Stimulated activated CD4-positive, alpha-beta T cell treated with anti-CD3 and anti-CD28 coated beads, Interleukin-1b, Interleukin-23, amount 100 ng/mL, for 1 hour (primary cell): ENCODE data around the gene NDUFS7.

Experiments
- DNase-seq, 2 donors: peaks; one replicate each; pipeline ENCODE4 v3.0.0-alpha.2; 2020; ENCODE audit warnings: low read depth in 2 of 2

NDUFS7 gene

DNA sequence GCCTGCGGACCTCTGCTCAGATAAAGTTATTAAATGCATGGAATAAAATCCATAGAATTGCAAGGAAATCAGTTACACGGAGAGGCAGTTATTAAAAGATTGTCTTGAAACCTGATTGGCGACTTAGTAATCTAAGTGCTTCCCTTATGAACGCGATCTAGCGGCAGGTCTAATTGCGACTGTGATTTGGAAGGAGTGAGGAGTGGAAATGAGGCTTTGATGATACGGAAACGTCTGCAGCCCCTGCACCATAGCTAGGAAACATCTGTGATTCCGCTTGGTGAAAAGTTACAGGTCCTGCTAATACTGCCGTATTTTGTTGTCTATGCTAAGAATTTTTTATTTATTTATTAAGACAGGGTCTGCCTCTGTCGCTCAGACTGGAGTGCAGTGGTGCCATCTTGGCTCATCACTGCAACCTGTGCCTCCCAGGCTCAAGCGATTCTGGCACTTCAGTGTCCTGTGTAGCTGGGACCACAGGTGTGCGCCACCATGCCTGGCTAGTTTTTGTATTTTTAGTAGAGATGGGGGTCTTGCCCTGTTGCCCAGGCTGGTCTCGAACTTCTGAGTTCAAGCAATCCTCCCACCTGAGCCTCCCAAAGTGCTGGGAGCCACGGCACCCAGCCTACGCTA, 887 bp downstream of the NDUFS7 start:
- DNase-seq: no peak

- no peak for DNase-seq
Observed at GRCh38 chr19:1385816-1386215, 2.1 kb downstream of the NDUFS7 start.

DNA sequence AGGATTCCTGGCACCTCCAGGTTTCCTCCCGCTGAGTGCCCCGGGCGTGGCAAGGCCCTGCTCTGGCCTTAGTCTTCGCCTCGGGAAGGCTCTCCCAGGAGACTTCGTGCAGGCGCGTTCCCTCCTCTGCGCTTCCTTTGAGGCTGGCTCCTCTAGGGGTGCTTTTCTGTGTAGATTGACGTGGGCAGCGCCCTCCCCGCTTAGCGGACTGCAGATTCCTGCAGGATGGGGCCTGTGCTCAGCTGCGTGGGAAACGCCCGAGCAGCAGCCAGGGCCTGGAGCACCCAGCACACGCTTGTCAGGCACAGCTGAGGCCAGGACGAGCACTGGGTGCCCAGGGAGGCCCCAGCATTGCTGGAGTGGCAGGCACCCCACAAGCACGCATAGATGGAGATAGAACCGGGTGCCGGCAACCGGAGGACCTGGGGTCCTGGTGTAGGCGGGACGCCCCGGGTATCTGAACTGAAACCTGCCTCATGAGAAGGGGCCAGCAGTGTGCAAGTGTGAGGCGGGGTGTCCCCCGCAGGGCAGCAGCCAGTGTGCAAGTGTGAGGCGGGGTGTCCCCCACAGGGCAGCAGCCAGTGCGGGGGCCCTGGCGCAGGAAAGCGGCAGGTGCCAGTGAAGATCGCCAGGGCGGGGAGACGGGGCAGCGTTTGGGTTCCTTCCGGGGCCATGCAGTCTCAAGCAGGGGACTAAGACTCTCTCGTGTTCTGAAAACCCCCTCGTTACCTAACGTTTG, 3.4 kb downstream of the NDUFS7 start:
- DNase-seq: no peak

- DNase-seq: no peak
Observed at GRCh38 chr19:1387684-1388636, 4.3 kb downstream of the NDUFS7 start.

DNA sequence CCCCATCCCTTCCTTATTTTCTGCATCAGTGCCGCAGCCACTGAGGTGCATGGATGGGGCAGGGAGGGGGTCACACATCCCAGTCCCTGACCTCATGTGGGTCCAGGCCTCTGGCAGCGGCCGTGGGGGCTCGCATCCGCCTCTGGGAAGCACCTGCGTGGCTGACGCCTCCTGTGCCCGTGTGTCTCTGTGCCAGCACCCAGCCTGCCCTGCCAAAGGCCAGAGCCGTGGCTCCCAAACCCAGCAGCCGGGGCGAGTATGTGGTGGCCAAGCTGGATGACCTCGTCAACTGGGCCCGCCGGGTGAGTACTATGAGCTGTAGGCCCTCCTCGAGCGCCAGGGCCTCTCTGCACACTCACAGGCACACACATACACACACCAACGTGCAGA, 4.9 kb downstream of the NDUFS7 start:
- no peak for DNase-seq

- no peak for DNase-seq
Observed at GRCh38 chr19:1389033-1389940, 5.6 kb downstream of the NDUFS7 start.

- no peak for DNase-seq
Observed at GRCh38 chr19:1390890-1391423, 7.2 kb downstream of the NDUFS7 start.

DNA sequence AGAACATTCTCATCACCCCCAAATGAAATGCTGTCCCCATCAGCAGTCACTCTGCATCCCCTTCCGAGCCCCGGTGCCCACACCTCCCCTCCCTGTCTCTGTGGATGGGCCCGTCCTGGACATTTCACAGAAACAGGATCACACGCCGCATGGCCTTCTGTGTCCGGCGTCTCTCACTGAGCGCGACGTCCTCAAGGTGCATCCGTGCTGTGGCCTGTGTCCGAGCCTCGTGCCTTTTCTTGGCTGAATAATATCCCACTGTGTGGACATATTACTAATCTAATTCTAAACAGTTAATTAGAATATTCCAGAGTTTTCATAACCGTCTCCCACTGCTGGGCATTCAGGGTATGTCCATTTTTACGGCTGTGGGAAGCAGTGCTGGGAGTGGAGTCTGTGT, 8.7 kb downstream of the NDUFS7 start:
- DNase-seq: no peak

GRCh38 chr19:1392939-1393530, 9.3 kb downstream of the NDUFS7 start:
- no peak for DNase-seq

GRCh38 chr19:1393841-1394240, 10.1 kb downstream of the NDUFS7 start:
- DNase-seq: no peak

DNA sequence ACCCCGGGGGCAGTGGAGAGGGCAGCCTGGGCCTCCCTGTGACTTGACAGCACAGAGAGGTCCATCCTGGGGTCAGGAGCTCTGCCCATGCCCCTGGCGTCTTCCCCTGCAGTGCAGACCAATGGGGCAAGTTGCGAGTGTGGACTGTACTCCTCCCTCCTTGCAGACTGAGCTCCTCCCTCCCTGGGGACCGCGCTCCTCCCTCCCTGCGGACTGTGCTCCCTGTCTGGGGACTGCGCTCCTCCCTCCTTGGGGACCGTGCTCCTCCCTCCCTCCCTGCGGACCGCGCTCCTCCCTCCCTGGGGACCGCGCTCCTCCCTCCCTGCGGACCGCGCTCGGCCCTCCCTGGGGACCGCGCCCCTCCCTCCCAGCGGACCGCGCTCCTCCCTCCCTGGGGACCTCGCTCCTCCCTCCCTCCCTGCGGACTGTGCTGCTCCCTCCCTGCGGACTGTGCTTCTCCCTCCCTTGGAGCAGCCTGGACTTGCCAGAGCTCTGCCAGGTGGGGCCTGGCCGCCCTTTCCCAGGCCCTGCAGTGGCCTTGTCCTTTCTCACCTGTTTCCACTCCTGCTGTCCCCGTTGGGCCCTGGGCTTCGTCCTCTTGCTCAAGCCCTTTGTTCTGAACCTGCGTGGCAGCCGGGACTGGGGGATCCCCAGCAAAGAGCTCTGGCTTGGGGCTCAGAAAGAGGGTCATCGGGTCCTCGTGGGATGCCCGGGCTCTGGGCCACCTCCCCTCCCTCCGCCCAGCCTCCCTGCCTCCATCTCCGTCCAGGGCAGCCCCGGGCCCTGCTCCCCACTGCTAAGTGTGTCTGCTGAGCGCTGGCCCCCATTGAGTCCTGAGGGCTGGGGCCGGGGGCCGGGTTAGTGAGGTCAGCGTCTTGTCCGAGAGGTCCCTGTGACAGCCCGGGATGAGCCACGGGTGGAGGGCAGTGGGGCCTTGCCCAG, 10.8 kb downstream of the NDUFS7 start:
- DNase-seq: no peak

GRCh38 chr19:1395194-1396018, 11.7 kb downstream of the NDUFS7 start:
- no peak for DNase-seq

DNA sequence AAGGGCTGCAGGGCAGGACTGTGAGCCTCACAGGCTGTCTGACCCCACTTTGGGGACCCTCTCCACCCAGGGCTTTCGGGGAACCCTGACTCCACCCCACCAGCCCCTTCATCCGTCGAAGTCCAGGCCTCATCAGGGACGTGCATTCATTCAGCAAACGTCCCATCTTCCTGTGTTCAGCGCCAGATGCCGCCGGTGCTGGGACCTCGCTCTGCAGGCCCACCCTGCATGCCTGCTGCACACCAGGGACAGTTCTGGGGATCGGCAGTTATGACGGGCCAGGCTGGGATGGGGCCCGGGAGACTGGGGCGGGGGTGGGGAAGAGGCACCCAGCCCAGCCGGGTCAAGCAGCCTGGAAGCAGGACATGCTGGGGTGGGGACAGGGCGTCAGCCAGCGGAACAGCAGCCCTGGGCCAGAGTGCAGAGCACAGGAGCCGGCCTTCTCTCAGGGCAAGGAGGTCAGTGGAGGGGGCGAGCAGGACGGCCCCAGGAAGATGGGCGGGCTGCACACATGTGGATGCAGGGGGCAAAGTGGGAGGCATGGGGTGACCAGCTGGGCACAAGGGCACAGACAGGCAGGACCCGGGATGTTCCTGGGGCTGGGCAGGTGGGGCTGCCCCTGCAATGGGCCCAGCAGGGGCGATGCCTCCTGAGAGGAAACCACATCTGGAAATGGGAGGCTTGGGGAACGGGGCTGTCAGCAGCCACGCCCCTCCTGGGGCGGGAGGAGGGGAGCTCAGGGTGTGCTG, 12.5 kb downstream of the NDUFS7 start:
- DNase-seq: no peak

DNA sequence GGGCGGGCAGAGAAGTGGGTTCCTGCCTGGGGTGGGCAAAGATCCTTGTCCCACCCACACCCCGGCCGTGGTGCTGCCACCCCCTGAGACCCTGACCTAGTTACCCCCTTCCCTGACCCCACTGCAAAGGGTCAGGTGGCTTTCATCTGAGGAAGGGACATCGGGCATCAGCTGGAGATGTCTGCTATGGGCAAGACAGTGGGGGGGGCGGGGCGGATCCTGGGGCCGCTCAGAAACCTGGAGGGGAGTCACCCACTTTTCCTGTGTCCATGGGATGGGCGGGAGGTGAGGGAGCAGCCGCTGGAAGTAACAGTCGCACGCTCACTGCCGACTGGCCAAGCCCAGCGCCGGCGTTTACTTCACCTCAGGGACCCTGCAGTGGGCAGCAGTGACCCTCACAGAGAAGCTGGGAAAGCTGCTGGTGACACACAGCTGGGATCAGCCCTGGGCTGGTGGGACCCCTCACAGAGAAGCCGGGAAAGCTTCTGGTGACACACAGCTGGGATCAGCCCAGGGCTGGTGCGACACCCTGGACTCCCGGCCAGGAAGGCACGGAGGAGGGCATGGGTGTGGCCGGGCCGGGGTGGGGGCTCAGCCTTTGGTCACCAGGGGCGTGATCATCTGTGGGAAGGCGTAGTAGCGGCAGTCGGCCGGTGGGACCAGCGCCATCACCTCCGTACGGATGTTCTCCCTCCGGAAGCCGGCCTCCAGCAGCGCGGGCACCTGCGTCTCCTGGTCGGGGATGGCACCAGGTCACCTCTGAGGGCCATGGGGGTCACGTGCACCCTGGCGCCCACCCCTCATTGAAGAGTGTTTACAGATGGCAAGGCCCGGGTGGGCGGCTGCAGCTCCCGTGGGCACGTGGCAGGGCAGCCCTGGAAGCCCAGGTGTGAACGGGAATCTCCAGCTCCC, 13.3 kb downstream of the NDUFS7 start:
- no peak for DNase-seq

DNA sequence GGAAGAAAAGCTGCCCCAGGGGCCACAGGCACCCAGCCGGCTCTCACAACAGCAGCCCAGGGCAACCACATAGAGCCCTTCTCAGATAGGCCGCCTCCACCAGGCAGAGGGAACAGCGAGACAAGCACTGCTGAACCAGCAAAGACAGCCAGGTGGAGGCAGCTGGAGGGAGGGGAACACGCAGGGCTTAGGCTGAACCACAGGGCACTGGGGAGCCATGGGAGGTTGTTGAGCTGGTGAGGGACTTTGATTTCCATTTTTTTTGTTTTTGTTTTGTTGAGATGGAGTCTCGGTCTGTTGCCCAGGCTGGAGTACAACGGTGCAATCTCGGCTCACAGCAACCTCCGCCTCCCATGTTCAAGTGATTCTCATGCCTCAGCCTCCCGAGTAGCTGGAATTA, 14.1 kb downstream of the NDUFS7 start:
- DNase-seq: no peak

GRCh38 chr19:1399079-1399478, 15.4 kb downstream of the NDUFS7 start:
- DNase-seq: no peak

GRCh38 chr19:1399745-1400144, 16.0 kb downstream of the NDUFS7 start:
- DNase-seq: no peak
